Prostate gland (tissue), 2 donors: ENCODE data around the gene MDFIC. TPM values are rescaled to one million over a fixed set of nuclear protein-coding genes. Genes with fewer than 3 reads are reported as not detected.

ENCODE experiments used
- DNase-seq: peaks from one replicate; pipeline ENCODE4 v3.0.0-alpha.2; 2019; ENCODE audit warnings: low spot score
- H3K27ac ChIP-seq, 2 donors: fragments of 200-600 bp; sonication (generic); 2 replicates each; pipeline ENCODE4 v1.5.1; 2017 to 2019
- H3K27me3 ChIP-seq: fragments of 200-600 bp; sonication (generic); replicated peaks from 2 replicates; pipeline ENCODE4 v1.5.1; 2019; ENCODE audit not compliant: insufficient read depth
- H3K36me3 ChIP-seq, 2 donors: fragments of 200-600 bp; sonication (generic); 1 replicate in 1 of 2; 2 replicates in 1 of 2; pipeline versions ENCODE4 v1.5.1 to v1.8.1; 2017 to 2019
- H3K4me1 ChIP-seq: fragments of 200-600 bp; sonication (generic); replicated peaks from 2 replicates; pipeline ENCODE4 v1.5.1; 2019
- H3K4me3 ChIP-seq, 2 donors: fragments of 200-600 bp; sonication (generic); 2 replicates each; pipeline ENCODE4 v1.5.1; 2017 to 2019
- H3K9me3 ChIP-seq: fragments of 200-600 bp; sonication (generic); 2 replicates; pipeline ENCODE4 v1.5.1; 2017
- CTCF ChIP-seq, 4 experiments: fragments of 200-600 bp in 2 of 4; fragments of 450-650 bp in 2 of 4; sonication (generic) in 2 of 4; IDR thresholded peaks; 1 replicate in 3 of 4; 2 replicates in 1 of 4; pipeline ENCODE4 v1.5.1; 2016 to 2019; ENCODE audit warnings: antibody characterized with exemption in 4 of 4, mild to moderate bottlenecking in 2 of 4, moderate library complexity in 2 of 4
- POLR2A ChIP-seq: fragments of 450-650 bp; IDR thresholded peaks from one replicate; pipeline ENCODE4 v1.6.1; 2016; ENCODE audit warnings: antibody characterized with exemption, mild to moderate bottlenecking
- POLR2AphosphoS5 ChIP-seq: sonication (generic); formaldehyde crosslinking; IDR thresholded peaks from one replicate; pipeline ENCODE4 v1.6.1; 2017; ENCODE audit warnings: antibody characterized with exemption
- WGBS: methylation state at CpG from one replicate; pipeline ENCODE4 v1.1.5; 2018; 5-methylcytosine and 5-hydroxymethylcytosine counted together
- intact Hi-C: fragments of 100-400 bp; cut with DNase I; formaldehyde crosslinking; loops from one replicate; pipeline ENCODE4 v1.14.2; 2022
- total RNA-seq, 2 donors: library from RNA; depleted of rRNA; stranded (reverse); fragments of >200 nt; gene quantifications; one replicate each; pipeline ENCODE4 v1.1.0, GENCODE V29; 2016

Gene MDFIC
- total RNA-seq, 2 donors from 2014 or later, result 17.2 to 24.8 TPM

GRCh38 chr7:114997487-114998404 lies 75.9 kb downstream of the MDFIC start:
- DNase-seq, result no peak
- Histone ChIP-seq H3K9me3 (no peaks in the 10 kb centered on the region), H3K4me3 (no peak overlapping the region), H3K27me3 (no peaks in the 10 kb centered on the region), H3K27ac (no peak overlapping the region), H3K4me1 (no peaks in the 10 kb centered on the region), H3K36me3 (no peaks in the 10 kb centered on the region)
- 88% methylated on average over 6 of the region's 6 CpGs for WGBS
- no peak for TF ChIP-seq CTCF (IDR thresholded peaks at IDR 0.05)
- no peak for TF ChIP-seq POLR2A
- TF ChIP-seq POLR2AphosphoS5, result no peak
- intact Hi-C loops, result no loop called here

GRCh38 chr7:115004121-115004520 lies 82.2 kb downstream of the MDFIC start:
- Histone ChIP-seq H3K27ac (no peak overlapping the region), H3K4me3 (no peak overlapping the region), H3K4me1 (no peaks in the 10 kb centered on the region), H3K9me3 (no peaks in the 10 kb centered on the region), H3K27me3 (no peaks in the 10 kb centered on the region), H3K36me3 (no peaks in the 10 kb centered on the region)
- TF ChIP-seq POLR2AphosphoS5, result no peak
- TF ChIP-seq CTCF (IDR thresholded peaks at IDR 0.05), result no peak
- TF ChIP-seq POLR2A, result no peak
- DNase-seq, result no peak
- WGBS, result 92% methylated on average over 5 of the region's 5 CpGs
- intact Hi-C loops, result no loop called here

GRCh38 chr7:115005251-115005650 lies 83.4 kb downstream of the MDFIC start:
- H3K27ac ChIP-seq, result no peak overlapping the region
- DNase-seq, result no peak
- no peaks in the 10 kb centered on the region for H3K27me3 ChIP-seq
- no peaks in the 10 kb centered on the region for H3K36me3 ChIP-seq
- H3K9me3 ChIP-seq, result no peaks in the 10 kb centered on the region
- no peaks in the 10 kb centered on the region for H3K4me1 ChIP-seq
- no peak overlapping the region for H3K4me3 ChIP-seq
- TF ChIP-seq POLR2A (no peak), POLR2AphosphoS5 (no peak), CTCF (IDR thresholded peaks at IDR 0.05) (no peak)
- intact Hi-C loops, result loop anchor here (5.0 kb wide), 1 partner anchor 83 kb away; the partner anchor contains the start of gene MDFIC
- 96% methylated on average over 2 of the region's 2 CpGs for WGBS

GRCh38 chr7:115005953-115006352 lies 84.1 kb downstream of the MDFIC start:
- DNase-seq, result no peak
- 93% methylated on average over 4 of the region's 4 CpGs for WGBS
- Histone ChIP-seq H3K27me3 (no peaks in the 10 kb centered on the region), H3K36me3 (no peaks in the 10 kb centered on the region), H3K9me3 (no peaks in the 10 kb centered on the region), H3K4me3 (no peak overlapping the region), H3K27ac (no peak overlapping the region), H3K4me1 (no peaks in the 10 kb centered on the region)
- TF ChIP-seq POLR2A, result no peak
- TF ChIP-seq POLR2AphosphoS5, result no peak
- TF ChIP-seq CTCF (IDR thresholded peaks at IDR 0.05), result no peak
- intact Hi-C loops, result loop anchor here (5.0 kb wide), 1 partner anchor 84 kb away; the partner anchor contains the start of gene MDFIC
